Coronary artery (tissue), 2 donors: ENCODE results near the gene RXYLT1.
"Not testable (repeated sequence)": the region's sequence is repeated elsewhere in the genome, so short reads cannot be mapped to it uniquely, and the experiment has no call there.

Experiments
- DNase-seq: peaks from one replicate; pipeline ENCODE4 v3.0.0-alpha.2; 2017; ENCODE audit warnings: low spot score
- H3K27ac ChIP-seq, 2 donors: fragments of 200-600 bp; sonication (generic); one replicate each; pipeline ENCODE4 v1.5.1; 2016 to 2019
- H3K4me3 ChIP-seq: fragments of 200-600 bp; sonication (generic); 2 replicates; pipeline ENCODE4 v1.5.1; 2016; ENCODE audit warnings: mild to moderate bottlenecking, moderate library complexity
- TF ChIP-seq, protein P1 (sequence below): fragments of 200-600 bp; sonication (generic); IDR thresholded peaks from one replicate; pipeline ENCODE4 v1.5.1; 2019; ENCODE audit warnings: antibody characterized with exemption

Gene RXYLT1

DNA sequence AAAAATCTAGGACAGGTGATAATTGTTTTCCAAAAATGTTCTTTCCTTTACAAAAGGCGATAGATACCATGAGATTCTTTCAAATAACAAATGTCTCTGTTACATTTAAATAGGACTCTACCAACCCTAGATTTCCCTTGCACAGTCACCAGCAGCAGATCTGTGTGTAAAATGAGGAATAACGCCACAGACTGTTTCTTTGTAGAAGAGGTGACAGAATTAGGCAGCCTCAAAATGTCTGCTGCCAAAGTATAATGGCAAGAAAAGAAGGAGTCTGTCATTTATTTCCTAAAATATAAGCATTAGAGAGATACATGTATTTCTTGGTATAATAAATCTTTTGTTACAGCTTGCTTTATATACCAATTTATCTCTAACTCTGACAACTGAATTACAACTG, 56.3 kb downstream of the RXYLT1 start:
- Histone ChIP-seq H3K27ac (no peak overlapping the region), H3K4me3 (no peak overlapping the region)
- no peak for DNase-seq
- TF ChIP-seq, protein P1, sequence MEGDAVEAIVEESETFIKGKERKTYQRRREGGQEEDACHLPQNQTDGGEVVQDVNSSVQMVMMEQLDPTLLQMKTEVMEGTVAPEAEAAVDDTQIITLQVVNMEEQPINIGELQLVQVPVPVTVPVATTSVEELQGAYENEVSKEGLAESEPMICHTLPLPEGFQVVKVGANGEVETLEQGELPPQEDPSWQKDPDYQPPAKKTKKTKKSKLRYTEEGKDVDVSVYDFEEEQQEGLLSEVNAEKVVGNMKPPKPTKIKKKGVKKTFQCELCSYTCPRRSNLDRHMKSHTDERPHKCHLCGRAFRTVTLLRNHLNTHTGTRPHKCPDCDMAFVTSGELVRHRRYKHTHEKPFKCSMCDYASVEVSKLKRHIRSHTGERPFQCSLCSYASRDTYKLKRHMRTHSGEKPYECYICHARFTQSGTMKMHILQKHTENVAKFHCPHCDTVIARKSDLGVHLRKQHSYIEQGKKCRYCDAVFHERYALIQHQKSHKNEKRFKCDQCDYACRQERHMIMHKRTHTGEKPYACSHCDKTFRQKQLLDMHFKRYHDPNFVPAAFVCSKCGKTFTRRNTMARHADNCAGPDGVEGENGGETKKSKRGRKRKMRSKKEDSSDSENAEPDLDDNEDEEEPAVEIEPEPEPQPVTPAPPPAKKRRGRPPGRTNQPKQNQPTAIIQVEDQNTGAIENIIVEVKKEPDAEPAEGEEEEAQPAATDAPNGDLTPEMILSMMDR, result no peak

DNA sequence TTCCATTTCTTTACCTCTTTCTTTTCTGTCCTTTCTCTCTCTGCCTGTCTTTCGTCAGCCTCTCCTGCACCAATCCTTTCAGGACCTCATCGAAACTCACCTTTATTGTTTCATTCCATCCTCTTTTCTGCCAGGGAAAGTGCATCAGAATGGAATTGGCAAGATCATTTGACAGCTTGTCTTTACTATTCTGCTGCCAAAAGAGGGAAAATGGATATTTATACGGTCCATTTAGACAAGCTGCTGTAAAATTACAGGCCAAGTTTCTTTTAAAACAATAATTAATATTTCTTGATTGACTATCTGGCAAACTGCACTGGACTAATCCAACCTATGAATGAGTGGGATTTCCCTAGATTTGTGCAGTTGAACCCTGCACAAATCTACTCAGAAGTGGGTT, 57.2 kb downstream of the RXYLT1 start:
- no peak overlapping the region for H3K4me3 ChIP-seq
- H3K27ac ChIP-seq, result no peak overlapping the region
- DNase-seq, result no peak
- TF ChIP-seq, protein P1, result no peak

DNA sequence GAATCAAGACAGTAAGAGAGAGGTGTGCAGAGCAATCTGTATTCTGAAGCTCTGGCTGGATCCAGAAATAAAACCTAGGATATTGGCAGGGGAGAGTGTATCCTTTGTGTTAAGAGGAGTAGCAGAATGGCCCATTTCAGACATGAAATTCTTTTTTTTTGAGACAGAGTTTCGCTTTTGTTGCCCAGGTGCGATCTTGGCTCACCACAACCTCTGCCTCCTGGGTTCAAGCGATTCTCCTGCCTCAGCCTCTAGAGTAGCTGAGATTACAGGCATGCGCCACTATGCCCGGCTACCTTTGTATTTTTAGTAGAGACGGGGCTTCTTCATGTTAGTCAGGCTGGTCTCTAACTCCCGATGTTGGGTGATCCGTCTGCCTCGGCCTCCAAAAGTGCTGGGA, 58.7 kb downstream of the RXYLT1 start:
- no peak for DNase-seq
- Histone ChIP-seq H3K27ac (no peak overlapping the region), H3K4me3 (no peak overlapping the region)
- TF ChIP-seq, protein P1, result no peak

DNA sequence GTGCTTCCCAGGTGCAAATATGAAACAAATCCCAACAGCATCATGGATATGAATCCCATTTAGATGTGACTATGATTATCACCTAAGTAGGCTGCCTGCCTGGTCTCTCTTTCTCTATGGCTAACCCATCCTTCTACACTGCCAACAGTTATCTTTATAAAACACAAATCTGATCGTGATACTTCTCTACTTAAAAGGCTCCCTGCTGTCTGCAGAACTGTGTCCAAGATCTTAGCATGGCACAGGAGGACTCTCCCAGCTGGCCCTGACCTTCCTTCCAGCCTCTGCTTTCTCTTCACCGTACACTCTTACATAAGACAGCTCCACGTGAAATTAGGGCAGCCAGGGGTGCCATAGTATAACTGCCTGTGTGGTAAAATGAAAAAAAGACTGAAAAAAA, 61.3 kb downstream of the RXYLT1 start:
- no peak for DNase-seq
- H3K27ac ChIP-seq, result no peak overlapping the region
- no peak overlapping the region for H3K4me3 ChIP-seq
- TF ChIP-seq, protein P1, result no peak

DNA sequence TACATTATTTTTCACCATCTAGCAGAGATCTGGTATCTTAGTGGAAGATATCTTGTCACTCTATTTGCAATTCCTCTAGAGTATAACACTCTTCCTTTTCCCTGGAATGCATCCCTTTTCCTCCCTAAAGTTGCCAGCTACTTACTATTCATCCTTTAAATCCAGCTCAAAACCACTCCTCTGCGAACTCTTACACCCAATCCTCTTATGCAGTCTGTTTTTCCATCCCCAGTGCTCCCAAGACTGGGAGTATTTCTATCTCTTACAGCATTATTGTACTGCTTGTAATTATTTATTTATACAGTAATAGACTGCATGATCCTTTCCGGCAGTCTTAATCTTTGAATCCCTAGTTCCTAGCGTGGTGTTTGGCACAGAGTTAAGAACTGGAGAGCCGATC, 61.9 kb downstream of the RXYLT1 start:
- H3K27ac ChIP-seq, result no peak overlapping the region
- no peak overlapping the region for H3K4me3 ChIP-seq
- DNase-seq, result no peak
- TF ChIP-seq, protein P1, result no peak

DNA sequence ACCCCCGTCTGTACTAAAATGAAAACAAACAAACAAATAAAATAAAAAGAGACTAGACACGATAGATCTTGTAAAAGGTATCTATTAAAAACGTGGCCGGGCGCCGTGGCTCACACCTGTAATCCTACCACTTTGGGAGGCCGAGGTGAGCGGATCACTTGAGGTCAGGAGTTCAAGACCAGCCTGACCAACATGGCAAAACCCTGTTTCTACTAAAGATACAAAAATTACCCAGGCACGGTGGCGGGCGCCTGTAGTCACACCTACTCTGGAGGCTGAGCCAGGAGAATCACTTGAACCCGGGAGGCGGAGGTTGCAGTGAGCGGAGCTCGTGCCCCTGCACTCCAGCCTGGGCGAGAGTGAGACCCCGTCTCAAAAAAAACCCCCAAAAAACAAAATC, 63.0 kb downstream of the RXYLT1 start:
- DNase-seq, H3K4me3 ChIP-seq, H3K27ac ChIP-seq: not testable (repeated sequence)

DNA sequence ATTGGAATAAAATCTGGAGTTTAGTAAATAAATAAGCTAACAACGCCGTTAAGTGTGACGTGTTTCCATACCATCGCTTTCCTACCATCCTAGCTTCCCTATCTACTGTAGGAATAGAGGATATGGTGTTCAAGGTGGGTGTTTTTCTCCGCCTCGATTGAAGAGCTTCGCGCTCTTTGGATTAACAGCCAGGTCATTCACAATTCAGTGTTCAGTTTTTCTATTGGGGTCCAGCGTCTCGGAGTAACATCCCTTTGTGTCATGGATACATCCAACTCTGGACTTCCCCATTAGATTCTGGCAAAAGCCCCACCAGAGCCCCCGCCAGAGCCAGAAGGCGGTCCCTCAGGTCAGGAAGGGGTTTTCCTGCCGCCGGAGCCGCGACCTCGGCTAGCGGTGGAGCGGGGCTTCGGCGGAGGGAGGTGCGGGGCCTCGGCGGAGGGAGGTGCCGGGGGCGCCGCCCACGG, 63.6 kb downstream of the RXYLT1 start:
- TF ChIP-seq, protein P1, result no peak
- Histone ChIP-seq H3K4me3 (peak overlapping the region; percentile 84), H3K27ac (peak overlapping the region; percentile 90 to 94)
- no peak for DNase-seq
